NB4 (cell line): ENCODE measurements around the gene ANKS1B.

Experiments
- DNase-seq: peaks from one replicate; pipeline ENCODE4 v3.0.0; 2010; ENCODE audit warnings: low read depth
- H3K4me3 ChIP-seq: one replicate; pipeline ENCODE4 v1.5.1; 2011; ENCODE audit warnings: mild to moderate bottlenecking, low read depth, low read length, moderate library complexity
- CTCF ChIP-seq: IDR thresholded peaks from one replicate; pipeline ENCODE4 v1.5.1; 2012; ENCODE audit warnings: low read depth, low read length
- MAX ChIP-seq: IDR thresholded peaks from 2 replicates; pipeline ENCODE4 v1.6.1; 2011; ENCODE audit warnings: low read depth, low read length
- MYC ChIP-seq: IDR thresholded peaks from 2 replicates; pipeline ENCODE4 v1.6.1; 2011; ENCODE audit warnings: low read depth, low read length
- POLR2A ChIP-seq: IDR thresholded peaks from 2 replicates; pipeline ENCODE4 v1.6.1; 2011; ENCODE audit warnings: mild to moderate bottlenecking; ENCODE audit not compliant: insufficient read length; ENCODE audit errors: extremely low read depth

ANKS1B gene

GRCh38 chr12:99911081-99911480 is 73.7 kb downstream of the ANKS1B start:
- TF ChIP-seq POLR2A (no peak), MAX (no peak), CTCF (no peak), MYC (no peak)

GRCh38 chr12:99910342-99910741 is 74.4 kb downstream of the ANKS1B start:
- TF ChIP-seq MAX: no peak
- TF ChIP-seq POLR2A: no peak
- TF ChIP-seq MYC: no peak

More at GRCh38 chr12:99911081-99911480, 73.7 kb downstream of the ANKS1B start:
- no peak for DNase-seq
- H3K4me3 ChIP-seq: no peak overlapping the region

GRCh38 chr12:99906786-99907579 is 77.8 kb downstream of the ANKS1B start:
- no peak for DNase-seq
- no peak overlapping the region for H3K4me3 ChIP-seq
- TF ChIP-seq POLR2A (no peak), CTCF (no peak), MYC (no peak), MAX (no peak)

More at GRCh38 chr12:99910342-99910741, 74.4 kb downstream of the ANKS1B start:
- no peak for DNase-seq
- H3K4me3 ChIP-seq: no peak overlapping the region

GRCh38 chr12:99901181-99901580 is 83.6 kb downstream of the ANKS1B start:
- TF ChIP-seq MYC (no peak), CTCF (no peak), POLR2A (no peak), MAX (no peak)
- DNase-seq: no peak
- H3K4me3 ChIP-seq: no peak overlapping the region

GRCh38 chr12:99898645-99899044 is 86.1 kb downstream of the ANKS1B start:
- TF ChIP-seq MYC: no peak
- no peak for TF ChIP-seq MAX
- TF ChIP-seq POLR2A: no peak
- TF ChIP-seq CTCF: no peak
- no peak for DNase-seq
- no peak overlapping the region for H3K4me3 ChIP-seq

GRCh38 chr12:99879439-99879838 is 105.3 kb downstream of the ANKS1B start:
- no peak for TF ChIP-seq MAX
- no peak for TF ChIP-seq MYC
- TF ChIP-seq CTCF: no peak
- no peak for TF ChIP-seq POLR2A
- no peak for DNase-seq
- H3K4me3 ChIP-seq: no peak overlapping the region
